ENCODE results near the gene S100A13. TPM values are rescaled to one million over a fixed set of nuclear protein-coding genes. Genes with fewer than 3 reads are reported as not detected.

S100A13 gene
- total RNA-seq, 4 donors from 2014 or later: 113 to 237 (median 159) TPM

DNA sequence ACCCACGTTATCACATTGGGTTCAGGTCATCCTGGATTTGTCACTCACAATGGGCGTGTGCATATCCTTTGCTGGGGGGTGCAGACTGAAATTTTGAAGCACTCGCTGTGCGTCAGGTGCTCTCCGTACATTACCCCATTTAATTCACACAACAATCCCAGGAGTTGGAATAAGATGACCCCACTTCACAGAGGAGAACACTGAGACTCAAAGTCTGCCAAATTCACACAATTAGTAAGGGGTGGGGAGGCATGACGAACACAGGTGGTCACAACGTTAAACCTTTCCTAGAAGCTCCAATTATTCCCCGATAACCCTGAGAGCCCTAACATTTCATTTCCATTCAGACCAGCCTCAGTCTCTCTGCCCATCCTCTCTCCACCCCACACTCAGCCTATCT lies 57.8 kb downstream of the S100A13 start:
- Histone ChIP-seq H3K27me3 (no peaks in the 10 kb centered on the region), H3K36me3 (no peaks in the 10 kb centered on the region), H3K4me1 (peaks cover 34 to 51% of the 10 kb centered on the region in 2 donors), H3K4me3 (no peak overlapping the region), H3K27ac (no peak overlapping the region), H3K9me3 (no peaks in the 10 kb centered on the region)
- no peak for ATAC-seq
- TF ChIP-seq, protein P1, sequence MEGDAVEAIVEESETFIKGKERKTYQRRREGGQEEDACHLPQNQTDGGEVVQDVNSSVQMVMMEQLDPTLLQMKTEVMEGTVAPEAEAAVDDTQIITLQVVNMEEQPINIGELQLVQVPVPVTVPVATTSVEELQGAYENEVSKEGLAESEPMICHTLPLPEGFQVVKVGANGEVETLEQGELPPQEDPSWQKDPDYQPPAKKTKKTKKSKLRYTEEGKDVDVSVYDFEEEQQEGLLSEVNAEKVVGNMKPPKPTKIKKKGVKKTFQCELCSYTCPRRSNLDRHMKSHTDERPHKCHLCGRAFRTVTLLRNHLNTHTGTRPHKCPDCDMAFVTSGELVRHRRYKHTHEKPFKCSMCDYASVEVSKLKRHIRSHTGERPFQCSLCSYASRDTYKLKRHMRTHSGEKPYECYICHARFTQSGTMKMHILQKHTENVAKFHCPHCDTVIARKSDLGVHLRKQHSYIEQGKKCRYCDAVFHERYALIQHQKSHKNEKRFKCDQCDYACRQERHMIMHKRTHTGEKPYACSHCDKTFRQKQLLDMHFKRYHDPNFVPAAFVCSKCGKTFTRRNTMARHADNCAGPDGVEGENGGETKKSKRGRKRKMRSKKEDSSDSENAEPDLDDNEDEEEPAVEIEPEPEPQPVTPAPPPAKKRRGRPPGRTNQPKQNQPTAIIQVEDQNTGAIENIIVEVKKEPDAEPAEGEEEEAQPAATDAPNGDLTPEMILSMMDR (IDR thresholded peaks at IDR 0.05 in 4 of 5, conservative IDR thresholded peaks at IDR 0.05 in 1 of 5): no peak
- no peak for TF ChIP-seq POLR2A (IDR thresholded peaks at IDR 0.05)
- intact Hi-C loops (cut with DNase I; ENCODE audit: low total_unique reads) (loop anchor here (5.0 to 10.0 kb wide), 3 partner anchors 103 to 418 kb away; partner anchors contain the start of genes ILF2, RAB13 and S100A9), in situ Hi-C loops (cut with MboI; ENCODE audit: low sequenced_read_pairs in 4 of 4) (loop anchor here in 3 of 4 donors (5.0 to 10.0 kb wide), 2 partner anchors 37 to 55 kb away; no protein-coding TSS in a partner anchor)
- DNase-seq: no peak

Other genes with a start within 250 kb of the S100A13 start
- gene S100A8, start 236.4 kb downstream of the S100A13 start, total RNA-seq: 10 to 100 TPM in 2 of 4 donors, 1 to 10 TPM in 2; 4.2 to 41.6 (median 12.5) TPM
- gene S100A7A, start 211.0 kb downstream of the S100A13 start, total RNA-seq: not detected
- gene S100A7, start 166.9 kb downstream of the S100A13 start, total RNA-seq: not detected
- gene S100A6, start 91.5 kb downstream of the S100A13 start, total RNA-seq: 100 to 1,000 TPM; 153 to 361 (median 224) TPM
- gene S100A5, start 86.6 kb downstream of the S100A13 start, total RNA-seq: not detected
- gene S100A4, start 81.7 kb downstream of the S100A13 start, total RNA-seq: 100 to 1,000 TPM in 3 of 4 donors, 10 to 100 TPM in 1; 76.8 to 377 (median 144) TPM
- 1 to 10 TPM in 1 of 4 donors, under 1 TPM in 1, not detected in 2; 0.88 to 1.6 TPM for gene S100A3, start 78.2 kb downstream of the S100A13 start, total RNA-seq
- 10 to 100 TPM in 1 of 4 donors, not detected in 3; 14.7 TPM for gene S100A2, start 61.7 kb downstream of the S100A13 start, total RNA-seq
- 10 to 100 TPM; 21.5 to 52.1 (median 40.7) TPM for gene S100A16, start 14.4 kb downstream of the S100A13 start, total RNA-seq
- gene S100A14, start 11.2 kb downstream of the S100A13 start, total RNA-seq: 1 to 10 TPM in 1 of 4 donors, not detected in 3; 1.8 TPM
- gene S100A1, start 929 bp upstream of the S100A13 start, total RNA-seq: 100 to 1,000 TPM; 390 to 932 (median 616) TPM
- gene CHTOP, start 6.6 kb upstream of the S100A13 start, total RNA-seq: 10 to 100 TPM; 49.5 to 73.4 (median 59.1) TPM
- gene SNAPIN, start 31.2 kb upstream of the S100A13 start, total RNA-seq: 100 to 1,000 TPM in 1 of 4 donors, 10 to 100 TPM in 3; 64.0 to 127 (median 90.0) TPM
- 100 to 1,000 TPM; 110 to 138 (median 117) TPM for gene ILF2, start 43.5 kb upstream of the S100A13 start, total RNA-seq
- 1 to 10 TPM; 3.0 to 7.1 (median 4.5) TPM for gene NPR1, start 51.2 kb upstream of the S100A13 start, total RNA-seq
- 10 to 100 TPM; 16.1 to 28.0 (median 19.9) TPM for gene INTS3, start 100.5 kb upstream of the S100A13 start, total RNA-seq
- gene SLC27A3, start 147.9 kb upstream of the S100A13 start, total RNA-seq: 1 to 10 TPM; 2.3 to 7.9 (median 3.7) TPM